H1 (cell line): Measurements from ENCODE around the gene NEURL1. TPM values are rescaled to one million over a fixed set of nuclear protein-coding genes. Genes with fewer than 3 reads are reported as not detected.

Experiments used
- CTCF ChIA-PET: fragments of 300-600 bp; sonication (Branson Sonifier 250); formaldehyde crosslinking; loops from one replicate; lab custom pipeline; 2021; ENCODE audit not compliant: partially characterized antibody; lab: Charles Lee
- POLR2A ChIA-PET: fragments of 300-600 bp; sonication (Branson Sonifier 250); formaldehyde crosslinking; loops from one replicate; lab custom pipeline; 2021; ENCODE audit warnings: inconsistent platforms; ENCODE audit not compliant: partially characterized antibody; lab: Charles Lee
- DNase-seq, 2 experiments: peaks; one replicate each; pipeline versions ENCODE4 v3.0.0 to v3.0.0-alpha.2; 2010 to 2022; ENCODE audit warnings: low spot score in 2 of 2, low read depth in 1 of 2, mixed read lengths in 1 of 2
- FAIRE-seq: peaks from 2 replicates; lab custom pipeline; 2011; peaks lifted over from hg19 to GRCh38; lab: Jason Lieb, UNC
- H2AFZ ChIP-seq: 2 replicates; pipeline ENCODE4 v1.8.1; 2012; ENCODE audit warnings: low read length, inconsistent platforms
- H2AK5ac ChIP-seq: 2 replicates; pipeline ENCODE4 v1.6.1; 2013; ENCODE audit warnings: low read depth, low read length
- H2BK120ac ChIP-seq: replicated peaks from 2 replicates; pipeline ENCODE3; 2013; ENCODE audit warnings: low read depth, low read length, inconsistent platforms
- H2BK12ac ChIP-seq: 2 replicates; pipeline ENCODE4 v1.6.1; 2013; ENCODE audit warnings: low read depth, low read length
- H2BK15ac ChIP-seq: 2 replicates; pipeline ENCODE4 v1.6.1; 2013; ENCODE audit warnings: low read length
- H2BK20ac ChIP-seq: 2 replicates; pipeline ENCODE4 v1.6.1; 2013; ENCODE audit warnings: low read length
- H2BK5ac ChIP-seq: 2 replicates; pipeline ENCODE4 v1.6.1; 2013; ENCODE audit warnings: low read depth, low read length
- H3K14ac ChIP-seq: 2 replicates; pipeline ENCODE4 v1.6.1; 2013; ENCODE audit warnings: inconsistent platforms; ENCODE audit not compliant: insufficient read length
- H3K18ac ChIP-seq: 2 replicates; pipeline ENCODE4 v1.6.1; 2013; ENCODE audit warnings: low read length; ENCODE audit errors: extremely low read depth
- H3K23ac ChIP-seq: 2 replicates; pipeline ENCODE4 v1.6.1; 2013; ENCODE audit warnings: inconsistent platforms; ENCODE audit not compliant: insufficient read length
- H3K23me2 ChIP-seq: 2 replicates; pipeline ENCODE4 v1.6.1; 2013; ENCODE audit warnings: low read depth, low read length
- H3K27ac ChIP-seq: 2 replicates; pipeline ENCODE4 v1.6.1; 2011; ENCODE audit warnings: low read depth, low read length, inconsistent platforms
- H3K27me3 ChIP-seq, 4 experiments: replicated peaks in 1 of 4; 1 replicate in 1 of 4; 2 replicates in 3 of 4; pipeline versions ENCODE4 v1.6.1 to v1.8.1; 2011 to 2013; ENCODE audit warnings: low read length in 3 of 4, mild to moderate bottlenecking in 3 of 4, inconsistent platforms in 2 of 4, mixed read lengths in 2 of 4, moderate library complexity in 1 of 4; ENCODE audit not compliant: control insufficient read depth in 3 of 4, insufficient read depth in 3 of 4; ENCODE audit errors: extremely low read depth in 1 of 4
- H3K36me3 ChIP-seq, 4 experiments: 2 replicates each; pipeline versions ENCODE4 v1.6.1 to v1.8.1; 2011 to 2013; ENCODE audit warnings: mild to moderate bottlenecking in 4 of 4, low read length in 3 of 4, moderate library complexity in 2 of 4, control low read depth in 1 of 4, inconsistent platforms in 1 of 4; ENCODE audit not compliant: insufficient read depth in 4 of 4, control insufficient read depth in 2 of 4
- H3K4ac ChIP-seq: replicated peaks from 2 replicates; pipeline ENCODE3; 2013; ENCODE audit warnings: low read length, low read depth, mixed read lengths, inconsistent platforms; ENCODE audit not compliant: insufficient read length
- H3K4me1 ChIP-seq, 4 experiments: replicated peaks in 1 of 4; 1 replicate in 1 of 4; 2 replicates in 3 of 4; pipeline versions ENCODE4 v1.6.1 to v1.8.1; 2011 to 2013; ENCODE audit warnings: low read length in 3 of 4, inconsistent platforms in 2 of 4, mixed read lengths in 1 of 4; ENCODE audit not compliant: insufficient read depth in 4 of 4, control insufficient read depth in 3 of 4
- H3K4me2 ChIP-seq, 2 experiments: 2 replicates each; pipeline versions ENCODE4 v1.6.1 to v1.8.1; 2011 to 2013; ENCODE audit warnings: low read depth in 2 of 2, low read length in 2 of 2, control low read depth in 1 of 2, inconsistent platforms in 1 of 2, mild to moderate bottlenecking in 1 of 2; ENCODE audit not compliant: insufficient read depth in 1 of 2
- H3K4me3 ChIP-seq, 4 experiments: fragments of 200-600, 300-600 bp in 1 of 4; sonication (generic), shearing (Covaris generic), sonication (Bioruptor Twin) in 1 of 4; 2 replicates each; pipeline versions ENCODE4 v1.5.1 to v1.8.1; 2011 to 2016; ENCODE audit warnings: low read length in 4 of 4, low read depth in 3 of 4, control low read depth in 2 of 4, inconsistent platforms in 2 of 4, mild to moderate bottlenecking in 2 of 4, mixed read lengths in 1 of 4, moderate library complexity in 1 of 4; ENCODE audit not compliant: insufficient read depth in 2 of 4; ENCODE audit errors: extremely low read depth in 1 of 4
- H3K56ac ChIP-seq: replicated peaks from 2 replicates; pipeline ENCODE3; 2013; ENCODE audit warnings: low read depth, mild to moderate bottlenecking, mixed read lengths, low read length, inconsistent platforms; ENCODE audit not compliant: insufficient read length
- H3K79me1 ChIP-seq: 2 replicates; pipeline ENCODE4 v1.6.1; 2013; ENCODE audit warnings: low read depth, low read length, control low read depth
- H3K79me2 ChIP-seq, 2 experiments: 2 replicates each; pipeline versions ENCODE4 v1.6.1 to v1.8.1; 2012 to 2013; ENCODE audit warnings: low read length in 2 of 2, mild to moderate bottlenecking in 2 of 2, inconsistent platforms in 1 of 2; ENCODE audit not compliant: insufficient read depth in 2 of 2, control insufficient read depth in 1 of 2
- H3K9ac ChIP-seq, 4 experiments: replicated peaks in 1 of 4; 1 replicate in 1 of 4; 2 replicates in 3 of 4; pipeline versions ENCODE4 v1.6.1 to v1.8.1; 2011 to 2013; ENCODE audit warnings: low read depth in 3 of 4, low read length in 3 of 4, control low read depth in 2 of 4, mild to moderate bottlenecking in 2 of 4, moderate library complexity in 2 of 4, inconsistent platforms in 1 of 4; ENCODE audit errors: extremely low read depth in 1 of 4
- H3K9me3 ChIP-seq, 2 experiments: 2 replicates each; pipeline versions ENCODE4 v1.6.1 to v1.8.1; 2012 to 2013; ENCODE audit warnings: mild to moderate bottlenecking in 2 of 2, moderate library complexity in 2 of 2, control low read depth in 1 of 2, inconsistent platforms in 1 of 2, low read depth in 1 of 2, low read length in 1 of 2, mixed read lengths in 1 of 2; ENCODE audit not compliant: insufficient read depth in 2 of 2
- H4K20me1 ChIP-seq, 2 experiments: replicated peaks in 1 of 2; 2 replicates each; pipeline versions ENCODE3 to v1.8.1; 2011 to 2013; ENCODE audit warnings: inconsistent platforms in 2 of 2, low read length in 2 of 2, mild to moderate bottlenecking in 1 of 2; ENCODE audit not compliant: insufficient read depth in 2 of 2, control insufficient read depth in 1 of 2
- H4K5ac ChIP-seq: 2 replicates; pipeline ENCODE4 v1.6.1; 2013; ENCODE audit warnings: low read length, low read depth, mixed read lengths, inconsistent platforms; ENCODE audit not compliant: insufficient read length
- H4K8ac ChIP-seq: 2 replicates; pipeline ENCODE4 v1.8.0; 2013; ENCODE audit warnings: mild to moderate bottlenecking, moderate library complexity, low read length, inconsistent platforms; ENCODE audit not compliant: insufficient read depth; ENCODE audit errors: extremely low read depth
- H4K91ac ChIP-seq: replicated peaks from 2 replicates; pipeline ENCODE3; 2013; ENCODE audit warnings: low read length, mixed read lengths, inconsistent platforms; ENCODE audit not compliant: insufficient read length
- BCL11A ChIP-seq, 2 experiments: IDR thresholded peaks; one replicate each; pipeline ENCODE4 v1.6.1; 2011; ENCODE audit warnings: low read depth in 2 of 2, low read length in 2 of 2, mild to moderate bottlenecking in 2 of 2
- CBX8 ChIP-seq: fragments of 300-800, 300-1000 bp; sonication (generic); IDR thresholded peaks from 2 replicates; pipeline ENCODE4 v1.7.1; 2016; ENCODE audit warnings: low read depth, low read length, borderline replicate concordance
- CHD2 ChIP-seq: IDR thresholded peaks from 2 replicates; pipeline ENCODE4 v1.6.1; 2012; ENCODE audit warnings: low read length, improper control_type of control experiment
- EP300 ChIP-seq, 2 experiments: IDR thresholded peaks; 1 replicate in 1 of 2; 2 replicates in 1 of 2; pipeline ENCODE4 v1.6.1; 2011 to 2012; ENCODE audit warnings: low read depth in 2 of 2, low read length in 2 of 2, mild to moderate bottlenecking in 2 of 2, borderline replicate concordance in 1 of 2, inconsistent platforms in 1 of 2, moderate library complexity in 1 of 2
- GTF2F1 ChIP-seq: IDR thresholded peaks from 2 replicates; pipeline ENCODE4 v1.6.1; 2012; ENCODE audit warnings: low read depth, low read length, improper control_type of control experiment, borderline replicate concordance
- JUN ChIP-seq: IDR thresholded peaks from 2 replicates; pipeline ENCODE4 v1.6.1; 2011; ENCODE audit warnings: low read depth, mild to moderate bottlenecking, improper control_type of control experiment, low read length
- SUZ12 ChIP-seq: fragments of 200-600 bp; sonication (generic); IDR thresholded peaks from 2 replicates; pipeline ENCODE4 v1.6.1; 2012; ENCODE audit warnings: mild to moderate bottlenecking, inconsistent platforms, low read length, moderate library complexity, mixed read lengths
- TAF1 ChIP-seq: IDR thresholded peaks from 2 replicates; pipeline ENCODE4 v1.6.1; 2011; ENCODE audit warnings: mild to moderate bottlenecking, low read depth, low read length
- TAF7 ChIP-seq: optimal IDR thresholded peaks from 2 replicates; pipeline ENCODE3; 2011; ENCODE audit warnings: low read depth, mild to moderate bottlenecking, inconsistent platforms, low read length, moderate library complexity, borderline replicate concordance
- WGBS, 2 experiments: shearing (Covaris generic) in 1 of 2; methylation state at CpG; one replicate each; pipeline versions ENCODE4 v1.1.6 to v1.1.7; 2013 to 2015; ENCODE audit warnings: low lambda C conversion rate in 2 of 2, mixed read lengths in 2 of 2, inconsistent platforms in 1 of 2, low coverage in 1 of 2, missing lambda C conversion rate in 1 of 2; ENCODE audit not compliant: insufficient replicate concordance in 2 of 2, insufficient coverage in 1 of 2, insufficient read length in 1 of 2; ENCODE audit errors: extremely low coverage in 1 of 2, missing lambda C conversion rate in 1 of 2; 5-methylcytosine and 5-hydroxymethylcytosine counted together
- polyA plus RNA-seq, 7 experiments: library from polyadenylated mRNA; depleted of rRNA in 3 of 7; stranded (reverse) in 5 of 7; unstranded in 2 of 7; fragments of >200 nt in 5 of 7; fragments of 200-250 nt in 2 of 7; gene quantifications; 1 replicate in 5 of 7; 2 replicates in 1 of 7; 4 replicates in 1 of 7; pipeline versions ENCODE4 v1.2.1 to v1.2.3, GENCODE V29; 2011 to 2013; ENCODE audit warnings: missing spikeins in 2 of 7, mixed read lengths in 2 of 7
- total RNA-seq: library from RNA; stranded (reverse); fragmentation: NEBNext Ultra II Directional; extraction: Animal tissue kit (Norgen Biotek cat#: 25700); gene quantifications from 2 replicates; pipeline ENCODE4 v1.2.1, GENCODE V29; 2021
- TF ChIP-seq, protein P1 (sequence below): IDR thresholded peaks from 2 replicates; pipeline ENCODE4 v1.6.1; 2012; ENCODE audit warnings: inconsistent platforms

The NEURL1 gene
- total and polyA plus RNA-seq, 2 of the 8 experiments (the other 6 are each of a cell fraction or from before 2014, with no cell fraction given) = 0.54 to 0.58 TPM

DNA sequence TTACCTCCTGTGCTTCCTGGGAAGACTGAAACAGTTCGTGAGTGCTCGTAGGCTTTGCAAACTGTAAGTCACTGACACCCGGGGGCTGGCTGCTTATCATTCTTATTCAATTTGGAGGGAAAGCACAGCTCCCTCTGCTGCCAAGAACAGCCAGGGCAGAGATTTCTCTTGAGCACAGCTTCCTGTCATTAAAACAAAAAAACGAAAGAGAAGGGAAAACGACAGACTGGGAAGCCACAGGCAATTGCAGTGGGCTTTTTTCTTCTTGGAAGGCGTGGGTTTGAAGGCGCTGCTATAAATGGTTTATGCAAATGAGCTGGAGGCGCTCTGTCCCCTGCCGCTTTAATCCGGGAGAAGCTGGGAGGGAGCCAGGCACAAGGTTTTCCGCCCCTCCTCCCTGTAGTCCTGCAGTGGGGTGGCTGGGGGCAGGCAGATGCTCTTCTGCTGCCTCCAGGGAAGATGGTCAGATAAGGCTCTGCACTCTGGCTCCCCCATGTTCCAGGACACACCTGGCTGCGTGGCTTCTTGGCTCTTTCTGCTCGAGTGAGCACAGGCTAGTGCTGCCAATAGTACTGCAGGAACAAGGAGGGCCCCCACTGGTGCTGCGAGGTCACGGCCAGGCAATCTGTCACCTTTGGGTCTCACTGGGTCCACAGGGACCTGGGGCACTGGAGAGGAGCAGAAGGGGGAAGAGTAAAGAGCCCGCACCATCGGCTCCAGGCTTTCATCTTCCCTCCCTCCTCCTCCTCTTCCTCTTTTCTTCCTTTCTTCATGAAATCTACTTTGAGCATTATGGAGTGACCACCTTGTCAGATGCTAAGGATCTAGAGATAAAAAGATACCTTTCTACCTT, 49.5 kb downstream of the NEURL1 start:
- no peak overlapping the region for H3K9ac ChIP-seq
- H3K23ac ChIP-seq = no peak overlapping the region
- H3K4me2 ChIP-seq = peak overlapping the region; percentile 51 to 54
- H4K20me1 ChIP-seq = no peaks in the 10 kb centered on the region
- no peaks in the 10 kb centered on the region for H3K9me3 ChIP-seq
- H3K4me1 ChIP-seq = peaks cover 3 to 7% (median 4%) of the 10 kb centered on the region in 4 experiments; a peak in 5 of 7 replicates
- H3K79me2 ChIP-seq = no peaks in the 10 kb centered on the region
- no peak overlapping the region for H2BK20ac ChIP-seq
- POLR2A ChIA-PET = interaction anchor here (0.7 to 0.8 kb wide), 2 partner anchors 21 to 36 kb away, joined by 3 read pairs; no protein-coding TSS in a partner anchor
- FAIRE-seq (peak; percentile 45), DNase-seq (no peak)
- no peak overlapping the region for H3K56ac ChIP-seq
- peak overlapping the region; percentile 72 for H4K91ac ChIP-seq
- 0 out of 2 replicates have a peak overlapping the region, but pooled peaks have one; percentile 47 for H2AK5ac ChIP-seq
- H3K27me3 ChIP-seq = no peaks in the 10 kb centered on the region; a peak in 1 of 7 replicates
- H3K36me3 ChIP-seq = no peaks in the 10 kb centered on the region
- no peak overlapping the region for H3K14ac ChIP-seq
- no peaks in the 10 kb centered on the region for H3K79me1 ChIP-seq
- H3K23me2 ChIP-seq = no peaks in the 10 kb centered on the region; the same call in 1 of the 2 replicates
- WGBS, 2 experiments = 25% methylated on average over 14 of the region's 17 CpGs; no CpG with 5 or more reads in 1 of the 2 experiments
- peak overlapping the region; percentile 10 for H2BK120ac ChIP-seq
- H3K4me3 ChIP-seq = peak overlapping the region in 2 of 4 experiments; percentile 10 to 44; a peak in 4 of 8 replicates
- no peak overlapping the region for H3K27ac ChIP-seq
- H2BK12ac ChIP-seq = peak overlapping the region; percentile 94; the same call in 1 of the 2 replicates
- no peak overlapping the region for H4K5ac ChIP-seq
- H4K8ac ChIP-seq = no peak overlapping the region; the same call in 1 of the 2 replicates
- H2AFZ ChIP-seq = peak overlapping the region; percentile 82
- peak overlapping the region; percentile 40; the same call in 1 of the 2 replicates for H3K18ac ChIP-seq
- CTCF ChIA-PET = interaction anchor here (0.6 to 2.7 kb wide), 18 partner anchors 9 to 764 kb away, joined by 3 to 26 read pairs (median 4); partner anchors contain the start of gene NEURL1
- peak overlapping the region; percentile 36 for H3K4ac ChIP-seq
- no peak overlapping the region; the same call in 1 of the 2 replicates for H2BK5ac ChIP-seq
- no peak overlapping the region for H2BK15ac ChIP-seq
- TF ChIP-seq BCL11A (IDR thresholded peaks at IDR 0.05; ENCODE audit: low read depth in 2 of 2, low read length in 2 of 2) (no peak), EP300 (IDR thresholded peaks at IDR 0.05; ENCODE audit: borderline replicate concordance in 1 of 2, low read depth in 2 of 2, low read length in 2 of 2) (peak in 1 of 2 experiments; percentile 3; a peak in 1 of 3 replicates), SUZ12 (no peak), JUN (no peak), TAF1 (no peak), GTF2F1 (no peak), CBX8 (no peak), TAF7 (no peak), CHD2 (no peak)
- TF ChIP-seq, protein P1, sequence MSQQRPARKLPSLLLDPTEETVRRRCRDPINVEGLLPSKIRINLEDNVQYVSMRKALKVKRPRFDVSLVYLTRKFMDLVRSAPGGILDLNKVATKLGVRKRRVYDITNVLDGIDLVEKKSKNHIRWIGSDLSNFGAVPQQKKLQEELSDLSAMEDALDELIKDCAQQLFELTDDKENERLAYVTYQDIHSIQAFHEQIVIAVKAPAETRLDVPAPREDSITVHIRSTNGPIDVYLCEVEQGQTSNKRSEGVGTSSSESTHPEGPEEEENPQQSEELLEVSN = peak; percentile 66
